ENCODE measurements around the gene NDUFS1.

GRCh38 chr2:206176121-206176520, 16.9 kb upstream of the NDUFS1 start:
- TF ChIP-seq MAZ (IDR thresholded peaks at IDR 0.05; ENCODE audit: borderline replicate concordance, low read depth, low read length) (no peak), POLR2A (IDR thresholded peaks at IDR 0.05; ENCODE audit: low read depth, low read length) (no peak), RFX5 (IDR thresholded peaks at IDR 0.05; ENCODE audit: low read depth, low read length) (no peak), MAFK (IDR thresholded peaks at IDR 0.05; ENCODE audit: low read depth, low read length) (no peak), BHLHE40 (IDR thresholded peaks at IDR 0.05; ENCODE audit: low read depth, low read length) (no peak), CTCF (conservative IDR thresholded peaks at IDR 0.05; ENCODE audit: low read depth, low read length) (no peak)

Measured in IMR-90 (cell line).